ENCODE data around the gene ATG101.
A peak's percentile ranks its signal among the peaks of the same experiment; 100 is the strongest.

- no peak for TF ChIP-seq REST (IDR thresholded peaks at IDR 0.05; ENCODE audit: borderline replicate concordance)
- TF ChIP-seq CTCF (IDR thresholded peaks at IDR 0.05; ENCODE audit: poor library complexity, severe bottlenecking): peak; percentile 37
- TF ChIP-seq POLR2AphosphoS5 (IDR thresholded peaks at IDR 0.05): no peak
- TF ChIP-seq EP300 (conservative IDR thresholded peaks at IDR 0.05; ENCODE audit: poor library complexity, severe bottlenecking): no peak
- no peak for TF ChIP-seq SMC3 (conservative IDR thresholded peaks at IDR 0.05; ENCODE audit: poor library complexity)
- TF ChIP-seq TAF1 (IDR thresholded peaks at IDR 0.05; ENCODE audit: low read depth): no peak
- no peak for TF ChIP-seq EZH2 (IDR thresholded peaks at IDR 0.05; ENCODE audit: borderline replicate concordance, insufficient read depth, low read length, poor library complexity, severe bottlenecking)
These were observed 52.2 kb downstream of the ATG101 start for GRCh38 chr12:52121824-52122539.

All from neural cell (in vitro differentiated cells).